GM19099 (cell line): ENCODE results near the gene EXOC4.

Experiments
- POLR2A ChIP-seq: IDR thresholded peaks from 3 replicates; pipeline ENCODE4 v1.6.1; 2011; ENCODE audit warnings: low read depth; ENCODE audit not compliant: insufficient read length; ENCODE audit errors: extremely low read depth

EXOC4 gene

GRCh38 chr7:134013249-134013648, 760.4 kb downstream of the EXOC4 start:
- TF ChIP-seq POLR2A, result no peak

- TF ChIP-seq POLR2A, result no peak
These were observed 762.1 kb downstream of the EXOC4 start for GRCh38 chr7:134014935-134015334.

GRCh38 chr7:134016223-134016941, 763.5 kb downstream of the EXOC4 start:
- TF ChIP-seq POLR2A, result no peak

GRCh38 chr7:134016942-134017303, 764.0 kb downstream of the EXOC4 start:
- no peak for TF ChIP-seq POLR2A

- no peak for TF ChIP-seq POLR2A
These were observed 765.4 kb downstream of the EXOC4 start for GRCh38 chr7:134018306-134018705.

GRCh38 chr7:134019251-134019650, 766.4 kb downstream of the EXOC4 start:
- TF ChIP-seq POLR2A, result no peak

GRCh38 chr7:134021836-134022235, 769.0 kb downstream of the EXOC4 start:
- no peak for TF ChIP-seq POLR2A

- no peak for TF ChIP-seq POLR2A
These were observed 769.5 kb downstream of the EXOC4 start for GRCh38 chr7:134022286-134022911.

- no peak for TF ChIP-seq POLR2A
These were observed 771.9 kb downstream of the EXOC4 start for GRCh38 chr7:134024739-134025138.

GRCh38 chr7:134028853-134029252, 776.0 kb downstream of the EXOC4 start:
- no peak for TF ChIP-seq POLR2A

GRCh38 chr7:134029743-134030142, 776.9 kb downstream of the EXOC4 start:
- TF ChIP-seq POLR2A, result no peak

GRCh38 chr7:134030460-134030865, 777.6 kb downstream of the EXOC4 start:
- TF ChIP-seq POLR2A, result no peak

GRCh38 chr7:134031835-134032617, 779.1 kb downstream of the EXOC4 start:
- TF ChIP-seq POLR2A, result no peak

GRCh38 chr7:134034652-134035051, 781.8 kb downstream of the EXOC4 start:
- TF ChIP-seq POLR2A, result no peak

GRCh38 chr7:134037991-134038390, 785.1 kb downstream of the EXOC4 start:
- no peak for TF ChIP-seq POLR2A

GRCh38 chr7:134040988-134041387, 788.1 kb downstream of the EXOC4 start:
- no peak for TF ChIP-seq POLR2A
